WI38 (cell line): ENCODE measurements around the gene ADGRA1.

ENCODE experiments used
- H3K4me3 ChIP-seq: 2 replicates; pipeline ENCODE4 v1.5.1; 2011; ENCODE audit warnings: low read depth, mild to moderate bottlenecking, control low read depth, low read length
- TF ChIP-seq, protein P1 (sequence below): IDR thresholded peaks from 2 replicates; pipeline ENCODE4 v1.5.1; 2012; ENCODE audit warnings: low read depth, mild to moderate bottlenecking, control low read depth, low read length

Gene ADGRA1

GRCh38 chr10:133159950-133160825 lies 72.5 kb downstream of the ADGRA1 start, which contains the start of gene KNDC1:
KNDC1 (plus strand) TSS chr10:133160219; CDS start chr10:133160468, 249 bp downstream.
- TF ChIP-seq, protein P1, sequence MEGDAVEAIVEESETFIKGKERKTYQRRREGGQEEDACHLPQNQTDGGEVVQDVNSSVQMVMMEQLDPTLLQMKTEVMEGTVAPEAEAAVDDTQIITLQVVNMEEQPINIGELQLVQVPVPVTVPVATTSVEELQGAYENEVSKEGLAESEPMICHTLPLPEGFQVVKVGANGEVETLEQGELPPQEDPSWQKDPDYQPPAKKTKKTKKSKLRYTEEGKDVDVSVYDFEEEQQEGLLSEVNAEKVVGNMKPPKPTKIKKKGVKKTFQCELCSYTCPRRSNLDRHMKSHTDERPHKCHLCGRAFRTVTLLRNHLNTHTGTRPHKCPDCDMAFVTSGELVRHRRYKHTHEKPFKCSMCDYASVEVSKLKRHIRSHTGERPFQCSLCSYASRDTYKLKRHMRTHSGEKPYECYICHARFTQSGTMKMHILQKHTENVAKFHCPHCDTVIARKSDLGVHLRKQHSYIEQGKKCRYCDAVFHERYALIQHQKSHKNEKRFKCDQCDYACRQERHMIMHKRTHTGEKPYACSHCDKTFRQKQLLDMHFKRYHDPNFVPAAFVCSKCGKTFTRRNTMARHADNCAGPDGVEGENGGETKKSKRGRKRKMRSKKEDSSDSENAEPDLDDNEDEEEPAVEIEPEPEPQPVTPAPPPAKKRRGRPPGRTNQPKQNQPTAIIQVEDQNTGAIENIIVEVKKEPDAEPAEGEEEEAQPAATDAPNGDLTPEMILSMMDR, result no peak
- H3K4me3 ChIP-seq, result peak within 1 kb of the TSS; percentile 62

DNA sequence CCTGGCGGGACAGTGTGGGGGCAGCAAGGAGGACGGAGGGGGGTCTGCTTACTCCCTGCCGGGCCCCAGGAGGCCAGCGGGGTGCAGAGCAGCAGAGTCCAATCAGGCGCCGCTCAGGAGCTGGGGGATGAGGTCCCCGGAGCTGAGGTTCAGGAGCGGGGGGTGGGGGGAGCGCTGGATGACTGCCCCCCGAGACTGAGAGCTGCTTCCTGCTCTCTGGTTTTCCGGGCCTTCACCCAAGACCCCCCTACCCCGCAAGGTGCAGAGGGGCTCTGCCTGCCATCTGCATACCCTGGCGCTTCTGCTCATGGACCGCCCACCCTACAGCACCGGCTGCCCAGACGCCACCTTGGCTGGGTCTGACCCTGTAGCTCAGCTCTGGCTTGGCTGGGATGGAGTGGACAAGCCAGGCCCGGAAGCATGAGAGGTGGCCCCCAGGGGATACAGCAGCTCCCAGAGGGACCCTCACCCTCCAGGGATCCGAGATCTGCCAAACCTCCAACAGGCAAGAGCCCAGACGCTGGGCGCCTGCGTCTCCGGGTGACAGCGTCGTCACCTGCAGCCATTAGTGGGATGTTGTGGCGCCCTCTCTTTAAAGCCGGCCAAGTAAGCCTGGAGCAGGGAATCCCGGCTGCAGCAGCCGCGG lies 73.2 kb downstream of the ADGRA1 start:
- TF ChIP-seq, protein P1, result no peak
- peak overlapping the region; percentile 62 for H3K4me3 ChIP-seq

GRCh38 chr10:133161486-133162109 lies 73.9 kb downstream of the ADGRA1 start:
- H3K4me3 ChIP-seq, result no peak overlapping the region
- TF ChIP-seq, protein P1, result no peak

DNA sequence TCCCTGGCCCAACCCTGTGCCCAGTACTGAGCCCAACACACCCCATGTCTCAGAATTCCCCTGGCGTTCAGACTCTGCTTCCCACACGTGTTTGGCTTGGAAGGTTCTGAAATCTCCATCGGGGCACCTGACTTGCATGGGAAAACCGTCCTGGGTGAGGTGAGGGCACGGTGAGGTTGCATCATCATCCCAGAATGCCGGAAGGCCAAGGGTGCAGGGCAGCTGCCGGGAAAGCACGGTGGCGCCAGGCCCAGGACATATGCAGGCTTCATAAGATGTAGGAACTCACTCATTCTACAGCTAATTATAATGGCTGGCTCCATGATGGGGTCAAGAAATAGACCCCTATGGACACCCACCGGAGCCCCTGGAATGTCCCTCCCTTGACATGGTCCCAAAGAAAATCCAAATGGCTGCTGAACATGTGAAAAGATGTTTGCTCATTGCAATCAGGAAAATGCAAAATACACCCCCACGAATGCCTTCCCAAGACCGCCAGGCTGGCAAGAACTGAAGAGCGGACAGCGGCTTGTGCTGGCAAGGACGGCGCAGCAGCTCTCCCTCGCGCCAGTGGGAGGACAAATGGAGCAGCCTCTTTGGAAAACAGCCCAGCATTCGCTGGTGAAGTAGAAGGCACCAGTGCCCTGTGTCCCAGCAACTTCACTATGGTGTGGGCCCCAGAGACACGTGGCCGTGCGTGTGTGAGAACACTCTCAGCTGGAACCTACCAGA lies 74.6 kb downstream of the ADGRA1 start:
- TF ChIP-seq, protein P1, result no peak

GRCh38 chr10:133162910-133163856 lies 75.5 kb downstream of the ADGRA1 start:
- no peak overlapping the region for H3K4me3 ChIP-seq
- TF ChIP-seq, protein P1, result no peak

More for the DNA sequence above, 74.6 kb downstream of the ADGRA1 start:
- H3K4me3 ChIP-seq, result no peak overlapping the region
